Peyer's patch (tissue), 4 donors: Measurements from ENCODE around the gene TBXAS1. TPM values are rescaled to one million over a fixed set of nuclear protein-coding genes. Genes with fewer than 3 reads are reported as not detected.

Experiments used
- DNase-seq, 3 donors: peaks; one replicate each; pipeline ENCODE4 v3.0.0-alpha.2; 2017 to 2019
- H3K27ac ChIP-seq, 4 donors: fragments of 200-600 bp; sonication (generic); one replicate each; pipeline ENCODE4 v1.5.1; 2016 to 2019
- H3K27me3 ChIP-seq, 2 donors: fragments of 200-600 bp; sonication (generic); one replicate each; pipeline ENCODE4 v1.5.1; 2019
- H3K36me3 ChIP-seq, 3 donors: fragments of 200-600 bp; sonication (generic); one replicate each; pipeline ENCODE4 v1.5.1; 2016 to 2019
- H3K4me1 ChIP-seq, 4 donors: fragments of 200-600 bp; sonication (generic); one replicate each; pipeline ENCODE4 v1.5.1; 2016 to 2019
- H3K4me3 ChIP-seq, 4 donors: fragments of 200-600 bp; sonication (generic); 1 replicate in 3 of 4; 2 replicates in 1 of 4; pipeline ENCODE4 v1.5.1; 2016 to 2019; ENCODE audit warnings: mild to moderate bottlenecking in 1 of 4
- H3K9me3 ChIP-seq, 4 donors: fragments of 200-600 bp; sonication (generic); one replicate each; pipeline ENCODE4 v1.5.1; 2016 to 2019; ENCODE audit warnings: mild to moderate bottlenecking in 1 of 4
- CTCF ChIP-seq, 6 experiments: fragments of 450-650 bp in 4 of 6; fragments of 200-600 bp in 2 of 6; sonication (generic) in 1 of 6; IDR thresholded peaks; one replicate each; pipeline ENCODE4 v1.5.1; 2017 to 2019; ENCODE audit warnings: antibody characterized with exemption in 6 of 6, mild to moderate bottlenecking in 3 of 6, moderate library complexity in 1 of 6
- POLR2A ChIP-seq, 2 donors: fragments of 450-650 bp; IDR thresholded peaks; one replicate each; pipeline ENCODE4 v1.5.1; 2017; ENCODE audit warnings: antibody characterized with exemption in 2 of 2, mild to moderate bottlenecking in 2 of 2, moderate library complexity in 2 of 2
- total RNA-seq, 4 donors: library from RNA; depleted of rRNA; stranded (reverse); fragments of >200 nt; gene quantifications; one replicate each; pipeline ENCODE4 v1.1.0, GENCODE V29; 2016

The TBXAS1 gene
- total RNA-seq, 4 donors from 2014 or later = 11.2 to 227 (median 33.9) TPM

GRCh38 chr7:139852482-139852845 is 23.4 kb downstream of the TBXAS1 start:
- H3K4me1 ChIP-seq = peaks cover 0 to 7% (median 0%) of the 10 kb centered on the region in 4 donors
- DNase-seq = no peak
- H3K36me3 ChIP-seq = no peaks in the 10 kb centered on the region
- TF ChIP-seq CTCF (IDR thresholded peaks at IDR 0.05) (no peak), POLR2A (IDR thresholded peaks at IDR 0.05) (no peak)
- no peak overlapping the region for H3K4me3 ChIP-seq
- no peaks in the 10 kb centered on the region for H3K27me3 ChIP-seq
- no peaks in the 10 kb centered on the region for H3K9me3 ChIP-seq
- no peak overlapping the region for H3K27ac ChIP-seq

GRCh38 chr7:139853506-139854123 is 24.6 kb downstream of the TBXAS1 start:
- peak overlapping the region in 2 of 4 donors; percentile 56 to 65 for H3K27ac ChIP-seq
- no peaks in the 10 kb centered on the region for H3K27me3 ChIP-seq
- no peak overlapping the region for H3K4me3 ChIP-seq
- no peaks in the 10 kb centered on the region for H3K36me3 ChIP-seq
- DNase-seq = no peak
- TF ChIP-seq POLR2A (IDR thresholded peaks at IDR 0.05) (no peak), CTCF (IDR thresholded peaks at IDR 0.05) (no peak)
- H3K4me1 ChIP-seq = peaks cover 0 to 7% (median 0%) of the 10 kb centered on the region in 4 donors
- no peaks in the 10 kb centered on the region for H3K9me3 ChIP-seq

GRCh38 chr7:139854124-139854511 is 25.1 kb downstream of the TBXAS1 start:
- Histone ChIP-seq H3K4me1 (peaks cover 0 to 7% (median 0%) of the 10 kb centered on the region in 4 donors), H3K27ac (peak overlapping the region in 2 of 4 donors; percentile 44 to 65), H3K9me3 (no peaks in the 10 kb centered on the region), H3K36me3 (no peaks in the 10 kb centered on the region), H3K4me3 (no peak overlapping the region), H3K27me3 (no peaks in the 10 kb centered on the region)
- TF ChIP-seq CTCF (IDR thresholded peaks at IDR 0.05) = no peak
- no peak for TF ChIP-seq POLR2A (IDR thresholded peaks at IDR 0.05)
- DNase-seq = no peak

- TF ChIP-seq CTCF (IDR thresholded peaks at IDR 0.05) (no peak), POLR2A (IDR thresholded peaks at IDR 0.05) (no peak)
- Histone ChIP-seq H3K4me1 (peaks cover 0 to 7% (median 0%) of the 10 kb centered on the region in 4 donors), H3K27me3 (no peaks in the 10 kb centered on the region), H3K27ac (peak overlapping the region in 3 of 4 donors; percentile 23 to 68 (median 44)), H3K9me3 (no peaks in the 10 kb centered on the region), H3K4me3 (no peak overlapping the region), H3K36me3 (no peaks in the 10 kb centered on the region)
- no peak for DNase-seq
These were observed 25.9 kb downstream of the TBXAS1 start for GRCh38 chr7:139854803-139855497.

- Histone ChIP-seq H3K4me1 (peaks cover 0 to 7% (median 0%) of the 10 kb centered on the region in 4 donors), H3K27ac (peak overlapping the region in 3 of 4 donors; percentile 23 to 68 (median 36))
- peak in 2 of 3 donors; percentile 50 to 60 for DNase-seq
These were observed 26.6 kb downstream of the TBXAS1 start for GRCh38 chr7:139855498-139856270.

More at GRCh38 chr7:139855498-139856270, 26.6 kb downstream of the TBXAS1 start:
- Histone ChIP-seq H3K27me3 (no peaks in the 10 kb centered on the region), H3K9me3 (no peaks in the 10 kb centered on the region), H3K36me3 (no peaks in the 10 kb centered on the region), H3K4me3 (no peak overlapping the region)
- TF ChIP-seq CTCF (IDR thresholded peaks at IDR 0.05) = no peak
- no peak for TF ChIP-seq POLR2A (IDR thresholded peaks at IDR 0.05)
